Naive thymus-derived CD8-positive, alpha-beta T cell (primary cell): ENCODE data around the gene GATA2. TPM values are rescaled to one million over a fixed set of nuclear protein-coding genes. Genes with fewer than 3 reads are reported as not detected.

Experiments
- ATAC-seq, 2 donors: fragments of 150-1000 bp; cut with Tn5 transposase in 1 of 2; sonication (Bioruptor Pico), chemical (Tn5 transposase) in 1 of 2; 1 replicate in 1 of 2; 2 replicates in 1 of 2; pipeline ENCODE4 v1.10.0; 2021; ENCODE audit warnings: mild to moderate bottlenecking in 2 of 2, moderate library complexity in 2 of 2
- POLR2A ChIA-PET: fragments of 350-600 bp; sonication (Branson Sonifier 250); formaldehyde crosslinking; loops from one replicate; lab custom pipeline; 2021; ENCODE audit warnings: antibody characterized with exemption; lab: Charles Lee
- DNase-seq, 10 donors: peaks; one replicate each; pipeline versions ENCODE4 v3.0.0 to v3.0.0-alpha.2; 2020 to 2022
- H3K27ac Mint-ChIP-seq, 10 donors: one replicate each; pipeline ENCODE4 v1.8.0; 2020 to 2022; ENCODE audit warnings: mild to moderate bottlenecking in 10 of 10, mixed read lengths in 10 of 10, moderate library complexity in 4 of 10, inconsistent platforms in 1 of 10
- H3K27me3 Mint-ChIP-seq, 5 donors: one replicate each; pipeline ENCODE4 v1.8.0; 2021 to 2022; ENCODE audit warnings: mixed read lengths in 5 of 5
- H3K36me3 Mint-ChIP-seq, 3 donors: one replicate each; pipeline ENCODE4 v1.8.0; 2020 to 2022; ENCODE audit warnings: mixed read lengths in 3 of 3, mild to moderate bottlenecking in 2 of 3, inconsistent platforms in 1 of 3
- H3K4me1 Mint-ChIP-seq, 4 donors: one replicate each; pipeline ENCODE4 v1.8.0; 2021 to 2022; ENCODE audit warnings: mixed read lengths in 4 of 4
- H3K4me3 Mint-ChIP-seq, 10 donors: one replicate each; pipeline ENCODE4 v1.8.0; 2020 to 2022; ENCODE audit warnings: mild to moderate bottlenecking in 10 of 10, mixed read lengths in 10 of 10, moderate library complexity in 6 of 10, inconsistent platforms in 1 of 10
- H3K9me3 Mint-ChIP-seq, 9 donors: one replicate each; pipeline ENCODE4 v1.8.0; 2020 to 2022; ENCODE audit warnings: mixed read lengths in 9 of 9, mild to moderate bottlenecking in 3 of 9, inconsistent platforms in 1 of 9, moderate library complexity in 1 of 9
- polyA plus RNA-seq, 3 donors: library from polyadenylated mRNA; unstranded; fragments of 300-500 nt; fragmentation: Illumina TruSeq; gene quantifications; one replicate each; pipeline ENCODE4 v1.2.3, GENCODE V29; 2021
- total RNA-seq, 8 experiments: library from RNA in 2 of 8; stranded (reverse) in 2 of 8; gene quantifications; one replicate each; pipeline ENCODE4 v1.2.3 and lab custom pipeline; 2021 to 2026

The GATA2 gene
- total and polyA plus RNA-seq, 5 experiments from 2014 or later = not detected

GRCh38 chr3:128456776-128457715, 36.0 kb downstream of the GATA2 start:
- Mint-ChIP-seq H3K27me3 (peaks cover 11 to 32% (median 22%) of the 10 kb centered on the region in 5 donors), H3K36me3 (no peaks in the 10 kb centered on the region), H3K4me3 (no peak overlapping the region), H3K9me3 (no peaks in the 10 kb centered on the region), H3K4me1 (peaks cover 0 to 12% (median 2%) of the 10 kb centered on the region in 4 donors), H3K27ac (peak overlapping the region in 1 of 10 donors; percentile 9)
- POLR2A ChIA-PET = no interaction called here
- ATAC-seq (no peak), DNase-seq (no peak)

GRCh38 chr3:128455786-128456748, 36.9 kb downstream of the GATA2 start:
- DNase-seq (no peak), ATAC-seq (no peak)
- Mint-ChIP-seq H3K36me3 (no peaks in the 10 kb centered on the region), H3K27ac (peak overlapping the region in 1 of 10 donors; percentile 6), H3K27me3 (peaks cover 15 to 35% (median 24%) of the 10 kb centered on the region in 5 donors), H3K4me3 (no peak overlapping the region), H3K4me1 (peaks cover 0 to 12% (median 2%) of the 10 kb centered on the region in 4 donors), H3K9me3 (peaks cover 0 to 6% (median 0%) of the 10 kb centered on the region in 9 donors)
- POLR2A ChIA-PET = no interaction called here

- H3K4me1 Mint-ChIP-seq = peaks cover under 1 to 12% (median 5%) of the 10 kb centered on the region in 4 donors
- POLR2A ChIA-PET = no interaction called here
- peak overlapping the region in 1 of 10 donors; percentile 83 for H3K27ac Mint-ChIP-seq
- no peak overlapping the region for H3K4me3 Mint-ChIP-seq
- DNase-seq (no peak), ATAC-seq (no peak)
- H3K27me3 Mint-ChIP-seq = peaks cover 15 to 35% (median 24%) of the 10 kb centered on the region in 5 donors
- H3K36me3 Mint-ChIP-seq = peaks cover 0 to 8% (median 0%) of the 10 kb centered on the region in 3 donors
- H3K9me3 Mint-ChIP-seq = peaks cover 0 to 12% (median 6%) of the 10 kb centered on the region in 9 donors
Measured at GRCh38 chr3:128455116-128455515, 37.9 kb downstream of the GATA2 start.

GRCh38 chr3:128454310-128454618, 38.7 kb downstream of the GATA2 start:
- Mint-ChIP-seq H3K27me3 (peaks cover 15 to 32% (median 24%) of the 10 kb centered on the region in 5 donors), H3K36me3 (peaks cover 0 to 15% (median 2%) of the 10 kb centered on the region in 3 donors), H3K4me1 (peaks cover 5 to 12% (median 7%) of the 10 kb centered on the region in 4 donors), H3K27ac (no peak overlapping the region), H3K9me3 (peaks cover 0 to 17% (median 11%) of the 10 kb centered on the region in 9 donors), H3K4me3 (peak overlapping the region in 1 of 10 donors; percentile 17)
- POLR2A ChIA-PET = no interaction called here
- ATAC-seq = no peak
- no peak for DNase-seq

- H3K4me1 Mint-ChIP-seq = peaks cover 9 to 16% (median 11%) of the 10 kb centered on the region in 4 donors
- H3K36me3 Mint-ChIP-seq = peaks cover 0 to 20% (median 6%) of the 10 kb centered on the region in 3 donors
- POLR2A ChIA-PET = no interaction called here
- peaks cover 3 to 23% (median 16%) of the 10 kb centered on the region in 9 donors for H3K9me3 Mint-ChIP-seq
- DNase-seq (no peak), ATAC-seq (no peak)
- H3K27ac Mint-ChIP-seq = no peak overlapping the region
- peak overlapping the region in 1 of 10 donors; percentile 33 for H3K4me3 Mint-ChIP-seq
- peaks cover 15 to 32% (median 24%) of the 10 kb centered on the region in 5 donors for H3K27me3 Mint-ChIP-seq
Measured at GRCh38 chr3:128453501-128454309, 39.3 kb downstream of the GATA2 start.

- H3K4me3 Mint-ChIP-seq = no peak overlapping the region
- H3K27me3 Mint-ChIP-seq = peaks cover 15 to 30% (median 24%) of the 10 kb centered on the region in 5 donors
- H3K27ac Mint-ChIP-seq = no peak overlapping the region
Measured at GRCh38 chr3:128452678-128453275, 40.2 kb downstream of the GATA2 start.

GRCh38 chr3:128452120-128452519, 40.9 kb downstream of the GATA2 start:
- no peak for ATAC-seq
- POLR2A ChIA-PET = no interaction called here
- peaks cover 0 to 30% (median 13%) of the 10 kb centered on the region in 3 donors for H3K36me3 Mint-ChIP-seq
- H3K27ac Mint-ChIP-seq = peak overlapping the region in 2 of 10 donors; percentile 46 to 51
- H3K9me3 Mint-ChIP-seq = peaks cover 9 to 34% (median 25%) of the 10 kb centered on the region in 9 donors
- H3K27me3 Mint-ChIP-seq = peaks cover 15 to 28% (median 24%) of the 10 kb centered on the region in 5 donors
- H3K4me3 Mint-ChIP-seq = peak overlapping the region in 1 of 10 donors; percentile 22
- DNase-seq = no peak
- H3K4me1 Mint-ChIP-seq = peaks cover 17 to 27% (median 25%) of the 10 kb centered on the region in 4 donors

More at GRCh38 chr3:128452678-128453275, 40.2 kb downstream of the GATA2 start:
- ATAC-seq (no peak), DNase-seq (no peak)
- Mint-ChIP-seq H3K9me3 (peaks cover 7 to 29% (median 24%) of the 10 kb centered on the region in 9 donors), H3K36me3 (peaks cover 0 to 26% (median 10%) of the 10 kb centered on the region in 3 donors), H3K4me1 (peaks cover 14 to 22% (median 19%) of the 10 kb centered on the region in 4 donors)
- POLR2A ChIA-PET = no interaction called here

GRCh38 chr3:128449111-128449638, 43.8 kb downstream of the GATA2 start:
- peaks cover 11 to 58% (median 32%) of the 10 kb centered on the region in 9 donors for H3K9me3 Mint-ChIP-seq
- POLR2A ChIA-PET = interaction anchor here (0.7 kb wide), 1 partner anchor 24 kb away, joined by 4 read pairs; no protein-coding TSS in a partner anchor
- no peak for DNase-seq
- H3K27me3 Mint-ChIP-seq = peaks cover 3 to 7% (median 5%) of the 10 kb centered on the region in 5 donors
- peaks cover 22 to 29% (median 27%) of the 10 kb centered on the region in 4 donors for H3K4me1 Mint-ChIP-seq
- peak overlapping the region in 6 of 10 donors; percentile 34 to 84 (median 63) for H3K4me3 Mint-ChIP-seq
- peak overlapping the region in 9 of 10 donors; percentile 84 to 96 (median 93) for H3K27ac Mint-ChIP-seq
- peaks cover 0 to 30% (median 17%) of the 10 kb centered on the region in 3 donors for H3K36me3 Mint-ChIP-seq
- ATAC-seq = no peak

- Mint-ChIP-seq H3K27me3 (peaks cover 0 to 4% (median 3%) of the 10 kb centered on the region in 5 donors), H3K9me3 (peaks cover 11 to 58% (median 32%) of the 10 kb centered on the region in 9 donors), H3K36me3 (peaks cover 0 to 30% (median 17%) of the 10 kb centered on the region in 3 donors), H3K4me1 (peaks cover 17 to 30% (median 27%) of the 10 kb centered on the region in 4 donors), H3K27ac (peak overlapping the region; percentile 84 to 96 (median 92)), H3K4me3 (peak overlapping the region; percentile 34 to 84 (median 58))
- ATAC-seq = peak; percentile 81 to 88
- POLR2A ChIA-PET = interaction anchor here (0.7 to 1.3 kb wide), 2 partner anchors 24 to 41 kb away, joined by 4 read pairs; no protein-coding TSS in a partner anchor
- peak in 5 of 10 donors; percentile 23 to 66 (median 31) for DNase-seq
Measured at GRCh38 chr3:128448491-128448890, 44.5 kb downstream of the GATA2 start.

- ATAC-seq = peak; percentile 23 to 39
- Mint-ChIP-seq H3K27ac (peak overlapping the region in 8 of 10 donors; percentile 11 to 93 (median 24)), H3K27me3 (peaks cover 0 to 10% (median 4%) of the 10 kb centered on the region in 5 donors), H3K36me3 (peaks cover 0 to 30% (median 17%) of the 10 kb centered on the region in 3 donors), H3K4me3 (peak overlapping the region in 1 of 10 donors; percentile 13), H3K4me1 (peaks cover 17 to 30% (median 27%) of the 10 kb centered on the region in 4 donors), H3K9me3 (peaks cover 11 to 58% (median 32%) of the 10 kb centered on the region in 9 donors)
- DNase-seq = peak in 2 of 10 donors; percentile 17 to 25
- POLR2A ChIA-PET = interaction anchor here (1.3 kb wide), 1 partner anchor 42 kb away, joined by 4 read pairs; no protein-coding TSS in a partner anchor
Measured at GRCh38 chr3:128447561-128448013, 45.4 kb downstream of the GATA2 start.
